ENCODE measurements around the gene NOL11.

DNA sequence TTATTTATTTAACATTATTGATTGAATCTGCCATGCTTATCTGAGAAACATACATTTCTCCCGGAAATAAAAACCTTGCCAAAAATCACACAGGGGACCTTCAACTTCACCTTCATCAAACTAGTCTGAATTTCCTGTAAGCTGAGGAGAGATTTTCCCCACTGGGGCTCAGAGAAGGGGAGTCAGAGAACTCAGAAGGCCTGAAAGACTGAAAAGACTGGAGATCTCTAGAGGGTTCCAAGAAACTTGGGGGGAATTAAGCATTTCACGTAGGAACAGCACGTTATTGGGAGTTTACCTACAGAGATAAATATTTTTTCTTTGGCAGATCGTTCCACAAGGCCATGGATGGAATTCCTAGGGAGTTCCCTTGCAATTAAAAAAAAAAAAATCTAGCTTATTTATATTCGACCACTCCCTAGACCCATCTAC is 528 bp upstream of the NOL11 start:
- TF ChIP-seq KDM5A (IDR thresholded peaks at IDR 0.05) (no peak), JUN (IDR thresholded peaks at IDR 0.05) (no peak; a peak in 1 of 5 replicates), KDM1A (IDR thresholded peaks at IDR 0.05; ENCODE audit: low read depth) (no peak), POLR2A (IDR thresholded peaks at IDR 0.05; ENCODE audit: low read length) (no peak), RFX5 (IDR thresholded peaks at IDR 0.05) (no peak), BCL3 (IDR thresholded peaks at IDR 0.05) (no peak; the same call in 2 of the 3 replicates)
- TF ChIP-seq, protein P1, sequence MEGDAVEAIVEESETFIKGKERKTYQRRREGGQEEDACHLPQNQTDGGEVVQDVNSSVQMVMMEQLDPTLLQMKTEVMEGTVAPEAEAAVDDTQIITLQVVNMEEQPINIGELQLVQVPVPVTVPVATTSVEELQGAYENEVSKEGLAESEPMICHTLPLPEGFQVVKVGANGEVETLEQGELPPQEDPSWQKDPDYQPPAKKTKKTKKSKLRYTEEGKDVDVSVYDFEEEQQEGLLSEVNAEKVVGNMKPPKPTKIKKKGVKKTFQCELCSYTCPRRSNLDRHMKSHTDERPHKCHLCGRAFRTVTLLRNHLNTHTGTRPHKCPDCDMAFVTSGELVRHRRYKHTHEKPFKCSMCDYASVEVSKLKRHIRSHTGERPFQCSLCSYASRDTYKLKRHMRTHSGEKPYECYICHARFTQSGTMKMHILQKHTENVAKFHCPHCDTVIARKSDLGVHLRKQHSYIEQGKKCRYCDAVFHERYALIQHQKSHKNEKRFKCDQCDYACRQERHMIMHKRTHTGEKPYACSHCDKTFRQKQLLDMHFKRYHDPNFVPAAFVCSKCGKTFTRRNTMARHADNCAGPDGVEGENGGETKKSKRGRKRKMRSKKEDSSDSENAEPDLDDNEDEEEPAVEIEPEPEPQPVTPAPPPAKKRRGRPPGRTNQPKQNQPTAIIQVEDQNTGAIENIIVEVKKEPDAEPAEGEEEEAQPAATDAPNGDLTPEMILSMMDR (IDR thresholded peaks at IDR 0.05): no peak
